ENCODE data around the gene SIL1. TPM values are rescaled to one million over a fixed set of nuclear protein-coding genes. Genes with fewer than 3 reads are reported as not detected.

SIL1 gene
- total RNA-seq, 2 donors from 2014 or later: 17.2 to 20.2 TPM

- H3K9me3 Mint-ChIP-seq: peaks cover 23% of the 10 kb centered on the region
- H3K27me3 ChIP-seq (ENCODE audit: control insufficient read depth, insufficient read depth, low read length, poor library complexity, severe bottlenecking): no peaks in the 10 kb centered on the region
Observed at GRCh38 chr5:139232147-139232724, 34.1 kb upstream of the SIL1 start.

GRCh38 chr5:139228201-139228803 is 30.1 kb upstream of the SIL1 start:
- no peaks in the 10 kb centered on the region for H3K4me1 Mint-ChIP-seq
- Histone ChIP-seq H3K36me3 (ENCODE audit: control insufficient read depth, insufficient read depth, low read length) (no peaks in the 10 kb centered on the region), H3K27ac (ENCODE audit: low read depth, low read length) (no peak overlapping the region), H3K4me1 (ENCODE audit: control insufficient read depth, insufficient read depth, low read length) (no peaks in the 10 kb centered on the region), H3K9me3 (ENCODE audit: control insufficient read depth, low read length) (peaks cover 14% of the 10 kb centered on the region), H3K9ac (ENCODE audit: extremely low read depth, low read length, poor library complexity, severe bottlenecking) (no peak overlapping the region), H3K27me3 (ENCODE audit: control insufficient read depth, insufficient read depth, low read length, poor library complexity, severe bottlenecking) (no peaks in the 10 kb centered on the region), H3K4me3 (ENCODE audit: low read length) (no peak overlapping the region)
- peaks cover 2% of the 10 kb centered on the region for H3K36me3 Mint-ChIP-seq (ENCODE audit: low read depth)
- no peak overlapping the region for H3K27ac Mint-ChIP-seq
- H3K9me3 Mint-ChIP-seq: peaks cover 23% of the 10 kb centered on the region
- DNase-seq: no peak
- no peaks in the 10 kb centered on the region for H3K27me3 Mint-ChIP-seq (ENCODE audit: insufficient read depth)
- TF ChIP-seq, protein P1, sequence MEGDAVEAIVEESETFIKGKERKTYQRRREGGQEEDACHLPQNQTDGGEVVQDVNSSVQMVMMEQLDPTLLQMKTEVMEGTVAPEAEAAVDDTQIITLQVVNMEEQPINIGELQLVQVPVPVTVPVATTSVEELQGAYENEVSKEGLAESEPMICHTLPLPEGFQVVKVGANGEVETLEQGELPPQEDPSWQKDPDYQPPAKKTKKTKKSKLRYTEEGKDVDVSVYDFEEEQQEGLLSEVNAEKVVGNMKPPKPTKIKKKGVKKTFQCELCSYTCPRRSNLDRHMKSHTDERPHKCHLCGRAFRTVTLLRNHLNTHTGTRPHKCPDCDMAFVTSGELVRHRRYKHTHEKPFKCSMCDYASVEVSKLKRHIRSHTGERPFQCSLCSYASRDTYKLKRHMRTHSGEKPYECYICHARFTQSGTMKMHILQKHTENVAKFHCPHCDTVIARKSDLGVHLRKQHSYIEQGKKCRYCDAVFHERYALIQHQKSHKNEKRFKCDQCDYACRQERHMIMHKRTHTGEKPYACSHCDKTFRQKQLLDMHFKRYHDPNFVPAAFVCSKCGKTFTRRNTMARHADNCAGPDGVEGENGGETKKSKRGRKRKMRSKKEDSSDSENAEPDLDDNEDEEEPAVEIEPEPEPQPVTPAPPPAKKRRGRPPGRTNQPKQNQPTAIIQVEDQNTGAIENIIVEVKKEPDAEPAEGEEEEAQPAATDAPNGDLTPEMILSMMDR (conservative IDR thresholded peaks at IDR 0.05): no peak
- no peak overlapping the region for H3K4me3 Mint-ChIP-seq
- 91% methylated on average over 1 of the region's 1 CpG; no CpG with 5 or more reads in 1 of the 2 experiments for WGBS, 2 experiments (ENCODE audit: insufficient coverage in 1 of 2, insufficient read length in 1 of 2)

More at GRCh38 chr5:139232147-139232724, 34.1 kb upstream of the SIL1 start:
- H3K4me3 ChIP-seq (ENCODE audit: low read length): peak overlapping the region; percentile 67
- no peaks in the 10 kb centered on the region for H3K36me3 ChIP-seq (ENCODE audit: control insufficient read depth, insufficient read depth, low read length)
- DNase-seq: no peak
- H3K9me3 ChIP-seq (ENCODE audit: control insufficient read depth, low read length): peaks cover 25% of the 10 kb centered on the region
- H3K27me3 Mint-ChIP-seq (ENCODE audit: insufficient read depth): no peaks in the 10 kb centered on the region
- H3K36me3 Mint-ChIP-seq (ENCODE audit: low read depth): peaks cover 2% of the 10 kb centered on the region
- no peaks in the 10 kb centered on the region for H3K4me1 Mint-ChIP-seq
- 84% methylated on average over 4 of the region's 6 CpGs; no CpG with 5 or more reads in 1 of the 2 experiments for WGBS, 2 experiments (ENCODE audit: insufficient coverage in 1 of 2, insufficient read length in 1 of 2)
- no peak overlapping the region for H3K27ac ChIP-seq (ENCODE audit: low read depth, low read length)
- H3K27ac Mint-ChIP-seq: no peak overlapping the region
- no peak overlapping the region for H3K9ac ChIP-seq (ENCODE audit: extremely low read depth, low read length, poor library complexity, severe bottlenecking)
- H3K4me1 ChIP-seq (ENCODE audit: control insufficient read depth, insufficient read depth, low read length): no peaks in the 10 kb centered on the region
- H3K4me3 Mint-ChIP-seq: no peak overlapping the region
- TF ChIP-seq, protein P1 (conservative IDR thresholded peaks at IDR 0.05): no peak

DNA sequence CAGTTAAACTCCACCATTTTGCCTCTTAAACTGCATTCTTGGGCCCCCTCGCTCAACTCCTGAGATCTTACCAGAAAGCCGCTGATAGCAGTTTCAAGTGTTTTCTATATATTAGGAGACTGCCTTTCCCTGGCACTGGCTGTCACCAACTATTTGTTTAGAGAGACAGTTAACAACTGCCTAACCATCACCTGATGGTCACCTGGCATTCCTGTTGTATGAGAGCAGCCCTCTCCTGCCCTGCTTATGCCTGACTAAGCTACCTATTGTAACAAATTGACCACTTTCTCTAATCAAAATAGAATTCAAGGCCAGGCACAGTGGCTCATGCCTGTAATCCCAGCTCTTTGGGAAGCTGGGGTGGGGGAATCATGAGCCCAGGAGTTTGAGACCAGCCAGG is 28.0 kb upstream of the SIL1 start:
- TF ChIP-seq, protein P1 (conservative IDR thresholded peaks at IDR 0.05): no peak
- Mint-ChIP-seq H3K4me3 (no peak overlapping the region), H3K9me3 (peaks cover 16% of the 10 kb centered on the region), H3K27me3 (ENCODE audit: insufficient read depth) (peaks cover 4% of the 10 kb centered on the region), H3K4me1 (peaks cover 6% of the 10 kb centered on the region), H3K36me3 (ENCODE audit: low read depth) (no peaks in the 10 kb centered on the region), H3K27ac (no peak overlapping the region)
- no peak for DNase-seq
- Histone ChIP-seq H3K9ac (ENCODE audit: extremely low read depth, low read length, poor library complexity, severe bottlenecking) (no peak overlapping the region), H3K27ac (ENCODE audit: low read depth, low read length) (no peak overlapping the region), H3K4me3 (ENCODE audit: low read length) (no peak overlapping the region), H3K27me3 (ENCODE audit: control insufficient read depth, insufficient read depth, low read length, poor library complexity, severe bottlenecking) (no peaks in the 10 kb centered on the region), H3K9me3 (ENCODE audit: control insufficient read depth, low read length) (no peaks in the 10 kb centered on the region), H3K36me3 (ENCODE audit: control insufficient read depth, insufficient read depth, low read length) (no peaks in the 10 kb centered on the region), H3K4me1 (ENCODE audit: control insufficient read depth, insufficient read depth, low read length) (no peaks in the 10 kb centered on the region)
- WGBS, 2 experiments (ENCODE audit: insufficient coverage in 1 of 2, insufficient read length in 1 of 2): 89 to 94% methylated on average over 2 of the region's 2 CpGs

Measured in endodermal cell (in vitro differentiated cells).